Superior temporal gyrus (tissue), 1 donor: Measurements from ENCODE around the gene BAZ2B.
"Not testable (repeated sequence)": the region's sequence is repeated elsewhere in the genome, so short reads cannot be mapped to it uniquely, and the experiment has no call there.

Source experiments
- DNase-seq: peaks from one replicate; pipeline ENCODE4 v3.0.0-alpha.2; 2016; ENCODE audit errors: extremely low spot score

BAZ2B gene

GRCh38 chr2:159538801-159539200, 77.5 kb downstream of the BAZ2B start:
- DNase-seq, result no peak

DNA sequence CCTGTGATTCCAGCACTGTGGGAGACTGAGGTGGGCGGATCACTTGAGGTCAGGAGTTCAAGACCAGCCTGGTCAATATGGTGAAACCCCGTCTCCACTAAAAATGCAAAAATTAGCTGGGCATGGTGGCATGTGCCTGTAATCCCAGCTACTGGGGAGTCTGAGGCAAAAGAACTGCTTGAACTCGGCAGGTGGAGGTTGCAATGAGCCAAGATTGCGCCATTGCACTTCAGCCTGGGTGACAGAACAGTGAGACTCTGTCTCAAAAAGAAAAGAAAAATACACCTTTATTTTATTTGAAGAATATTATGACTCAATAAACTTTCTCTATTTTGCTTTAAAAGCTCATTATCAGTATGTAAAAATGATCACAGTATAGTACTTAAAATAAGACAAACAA, 81.1 kb downstream of the BAZ2B start:
- not testable (repeated sequence) for DNase-seq

DNA sequence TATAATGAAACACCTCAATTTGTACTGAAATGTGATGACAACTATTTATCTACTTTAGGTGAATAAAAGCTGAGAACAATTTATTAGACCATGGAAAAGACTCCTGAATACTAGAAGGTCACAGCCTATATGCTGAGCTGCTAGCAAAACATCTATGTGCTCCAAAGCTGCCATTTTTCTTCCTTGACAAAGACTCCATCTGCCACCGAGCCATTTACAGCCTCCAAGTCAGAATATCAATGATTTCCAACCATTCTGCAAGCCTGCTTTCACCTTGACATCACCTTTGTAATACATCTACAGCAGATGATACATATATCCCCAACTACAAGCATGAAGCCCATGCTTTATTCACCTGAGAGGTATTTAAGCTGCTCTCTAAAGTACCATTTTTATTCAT, 84.9 kb downstream of the BAZ2B start:
- DNase-seq, result no peak

GRCh38 chr2:159526433-159526832, 89.9 kb downstream of the BAZ2B start:
- no peak for DNase-seq

DNA sequence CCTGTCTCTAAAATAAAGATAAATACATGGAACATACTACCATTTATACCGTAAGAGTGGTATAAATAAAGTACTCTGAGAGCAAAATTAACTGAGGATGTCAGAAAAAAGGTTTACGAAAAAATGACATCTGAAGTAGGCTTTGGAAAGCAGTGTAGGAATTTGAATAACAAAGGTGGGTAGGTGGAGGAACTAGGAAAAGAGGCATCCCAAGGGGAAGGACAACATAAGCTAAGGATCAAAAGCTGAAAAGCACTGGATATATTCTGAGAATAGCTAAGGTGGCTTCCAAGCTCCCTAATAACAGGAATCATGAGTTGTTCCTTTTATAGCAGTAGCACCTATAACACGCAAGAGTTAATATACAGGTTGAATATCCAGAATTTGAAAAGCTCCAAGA, 91.3 kb downstream of the BAZ2B start:
- DNase-seq, result no peak

GRCh38 chr2:159521272-159521671, 95.1 kb downstream of the BAZ2B start:
- DNase-seq, result no peak

DNA sequence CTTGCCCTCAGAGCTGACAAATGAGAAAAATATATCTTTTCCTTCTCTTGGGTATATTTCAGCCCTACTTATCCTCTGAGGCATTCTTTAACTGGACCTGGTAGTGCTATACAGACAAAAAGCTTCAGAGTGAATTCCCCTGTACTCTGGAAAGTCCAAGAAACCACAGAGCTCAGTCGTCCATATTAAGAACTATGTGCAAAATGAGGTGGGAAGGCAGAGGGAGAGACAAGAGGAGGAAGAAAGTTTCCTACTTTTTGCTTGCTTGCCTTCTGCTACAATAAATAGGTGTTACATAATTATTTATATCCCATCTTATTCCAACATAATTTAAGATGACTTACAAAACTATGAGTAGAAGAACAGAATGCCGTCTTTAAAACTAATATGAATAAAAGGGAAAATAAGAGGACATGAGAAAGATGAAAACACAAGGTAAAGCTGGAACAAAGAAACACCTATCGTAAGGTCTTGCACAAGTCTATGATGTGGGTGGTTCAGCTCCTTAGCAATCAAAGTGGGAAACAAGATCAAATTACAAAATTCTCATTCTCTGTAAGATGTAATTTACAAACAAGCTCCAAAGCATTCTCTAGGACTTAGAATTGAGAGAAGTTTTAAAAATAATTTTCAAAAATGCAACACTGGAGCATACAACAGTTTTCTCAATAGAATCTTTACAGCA, 97.9 kb downstream of the BAZ2B start:
- no peak for DNase-seq

DNA sequence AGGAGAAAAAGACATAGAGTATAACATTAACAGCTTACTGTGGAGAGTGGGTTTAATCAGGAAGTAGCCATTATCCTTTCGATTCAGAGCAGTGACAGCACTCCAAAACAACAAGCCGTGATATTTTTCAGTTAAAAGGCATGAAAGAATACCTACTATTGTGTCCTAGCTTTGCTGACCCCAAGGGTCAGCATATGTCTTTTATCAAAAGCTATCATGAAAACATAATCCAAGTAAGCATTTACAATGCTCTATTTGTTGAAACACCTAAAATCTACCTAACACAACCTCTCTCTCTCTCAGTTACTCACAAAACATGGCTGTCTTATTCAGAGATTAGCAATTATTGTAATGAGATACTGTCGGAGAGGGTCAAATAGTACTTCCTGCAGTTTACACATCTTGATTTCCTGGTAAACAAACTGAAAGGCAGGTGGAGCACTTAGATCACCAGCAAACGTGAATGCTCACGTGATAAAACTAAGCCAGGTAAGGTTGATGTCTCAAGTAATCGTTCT, 100.0 kb downstream of the BAZ2B start:
- peak; percentile 64 for DNase-seq

DNA sequence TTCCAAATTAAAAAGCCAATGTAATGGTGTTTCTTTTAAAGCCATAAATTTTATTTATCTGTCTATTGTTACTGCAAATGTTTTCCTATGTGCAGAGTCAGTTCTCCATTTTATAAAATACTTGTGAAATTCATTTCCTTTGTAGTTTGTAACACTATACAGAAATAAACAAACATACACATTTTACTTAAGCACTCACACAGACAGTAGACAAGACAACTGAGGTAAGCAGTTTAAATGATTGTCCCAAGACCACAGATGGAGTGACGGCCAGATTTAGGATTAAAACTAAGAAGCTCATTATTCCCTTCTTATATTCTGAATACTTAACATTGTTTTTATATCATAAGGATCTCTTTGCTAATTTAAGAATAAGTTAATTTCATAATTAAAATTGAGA, 100.9 kb downstream of the BAZ2B start:
- DNase-seq, result no peak

DNA sequence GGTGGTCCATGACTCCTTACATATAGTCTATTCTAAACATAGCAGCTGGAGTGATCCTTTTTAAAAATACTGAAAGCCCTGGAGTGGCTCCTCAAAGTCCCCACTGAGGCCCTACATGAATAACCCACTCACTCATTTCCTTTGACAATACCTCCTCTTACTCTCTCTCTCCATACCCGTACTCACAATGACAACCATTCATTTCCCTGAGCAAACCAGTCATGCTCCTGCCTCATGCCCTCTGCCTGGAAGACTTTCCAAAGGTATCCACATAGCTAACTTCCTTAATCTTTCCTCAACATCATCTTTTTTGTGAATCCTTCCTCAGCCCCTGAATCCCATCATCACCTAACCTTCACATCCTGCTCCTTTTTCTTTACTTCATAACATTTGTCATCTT, 102.6 kb downstream of the BAZ2B start:
- DNase-seq, result no peak

DNA sequence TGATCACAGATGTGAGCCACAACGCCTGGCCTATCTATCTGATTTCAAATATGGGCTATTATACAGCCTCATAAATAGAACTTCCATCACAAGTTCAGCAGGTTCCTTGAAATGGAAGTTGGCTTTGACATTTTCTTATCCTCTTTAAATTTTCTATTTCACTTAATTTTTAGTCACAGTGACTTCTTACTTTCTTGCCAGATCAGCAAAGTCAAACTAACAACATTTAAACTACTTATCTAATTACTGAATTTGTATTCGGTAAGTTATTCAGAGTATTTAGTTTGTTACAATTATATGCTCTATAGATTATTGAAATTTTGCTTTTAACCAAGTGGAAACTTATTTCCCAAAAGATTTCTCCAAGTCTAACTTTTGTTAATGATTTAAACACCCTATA, 108.2 kb downstream of the BAZ2B start:
- no peak for DNase-seq

GRCh38 chr2:159506764-159507440, 109.4 kb downstream of the BAZ2B start:
- no peak for DNase-seq

GRCh38 chr2:159506202-159506601, 110.1 kb downstream of the BAZ2B start:
- DNase-seq, result no peak

DNA sequence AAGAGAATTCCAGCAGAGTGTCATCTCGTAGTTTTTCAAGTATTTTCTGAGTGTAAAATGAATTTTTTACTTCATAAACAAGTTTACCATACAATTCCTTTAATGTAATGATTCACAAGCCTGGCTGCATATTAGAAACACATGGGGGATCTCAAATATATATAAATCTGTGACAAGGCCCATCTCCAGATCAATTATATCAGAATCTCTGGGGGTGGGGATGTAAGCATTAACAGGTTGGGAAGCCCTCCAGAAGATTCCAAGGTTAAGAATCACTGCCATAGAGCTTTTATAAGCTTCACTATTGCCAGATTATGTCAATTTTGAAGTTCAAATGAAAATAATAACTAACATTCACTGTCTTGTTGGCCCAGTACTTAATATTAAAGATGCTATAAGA, 111.2 kb downstream of the BAZ2B start:
- no peak for DNase-seq

- no peak for DNase-seq
These were observed 114.6 kb downstream of the BAZ2B start for GRCh38 chr2:159501743-159502142.

GRCh38 chr2:159497847-159498246, 118.5 kb downstream of the BAZ2B start:
- DNase-seq, result no peak

- no peak for DNase-seq
These were observed 119.1 kb downstream of the BAZ2B start for GRCh38 chr2:159497256-159497655.

- DNase-seq, result no peak
These were observed 126.9 kb downstream of the BAZ2B start for GRCh38 chr2:159489476-159489875.

- DNase-seq, result no peak
These were observed 131.8 kb downstream of the BAZ2B start for GRCh38 chr2:159484532-159484931.

DNA sequence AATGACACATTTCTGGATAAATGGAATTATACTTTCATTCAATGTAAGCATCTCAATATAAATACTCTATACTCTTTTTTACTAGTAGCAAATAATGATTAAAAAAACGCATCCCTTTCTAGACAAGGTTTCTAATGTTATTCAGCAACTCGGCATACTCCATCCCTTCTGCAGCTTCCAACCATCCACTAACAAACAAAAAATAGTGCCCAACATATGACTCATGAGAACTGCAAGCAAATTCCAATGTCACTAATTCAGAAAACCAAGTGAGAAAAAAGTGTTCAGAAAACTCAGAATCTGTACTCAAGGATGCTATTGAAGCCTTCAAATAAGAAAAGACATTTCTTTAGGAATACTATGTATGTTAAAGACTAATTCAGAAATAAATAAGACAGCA, 140.0 kb downstream of the BAZ2B start:
- no peak for DNase-seq

- no peak for DNase-seq
These were observed 140.6 kb downstream of the BAZ2B start for GRCh38 chr2:159475793-159476192.

DNA sequence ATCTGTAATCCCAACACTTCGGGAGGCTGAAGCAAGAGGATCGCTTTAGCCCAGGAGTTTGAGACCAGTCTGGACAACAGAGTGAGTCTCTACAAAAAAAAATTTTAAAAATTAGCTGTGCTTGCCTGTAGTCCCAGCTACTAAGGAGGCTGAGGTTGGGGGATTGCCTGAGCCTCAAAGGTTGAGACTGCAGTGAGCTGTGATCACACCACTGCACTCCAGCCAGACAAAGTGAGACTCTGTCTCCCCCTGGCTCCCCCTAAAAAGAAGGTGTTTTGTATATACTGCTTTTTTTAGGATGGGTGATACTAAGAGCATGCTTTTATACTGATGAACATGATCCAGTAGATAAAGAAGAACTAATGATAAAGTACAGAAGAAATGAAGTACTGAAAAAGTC, 145.0 kb downstream of the BAZ2B start:
- DNase-seq, result no peak

- DNase-seq, result no peak
These were observed 148.1 kb downstream of the BAZ2B start for GRCh38 chr2:159468257-159468656.
